Vagina (tissue), 2 donors: ENCODE results near the gene LYPD8. TPM values are rescaled to one million over a fixed set of nuclear protein-coding genes. Genes with fewer than 3 reads are reported as not detected.
"Not testable (repeated sequence)": the region's sequence is repeated elsewhere in the genome, so short reads cannot be mapped to it uniquely, and the experiment has no call there.

Experiments used
- DNase-seq, 2 donors: peaks; one replicate each; pipeline ENCODE4 v3.0.0-alpha.2; 2017; ENCODE audit errors: extremely low spot score in 2 of 2
- H3K27ac ChIP-seq: fragments of 200-600 bp; sonication (generic); one replicate; pipeline ENCODE4 v1.5.1; 2019
- H3K27me3 ChIP-seq: fragments of 200-600 bp; sonication (generic); one replicate; pipeline ENCODE4 v1.5.1; 2019
- H3K36me3 ChIP-seq, 2 donors: fragments of 200-600 bp; sonication (generic); one replicate each; pipeline ENCODE4 v1.5.1; 2017 to 2019
- H3K4me1 ChIP-seq: fragments of 200-600 bp; sonication (generic); one replicate; pipeline ENCODE4 v1.5.1; 2019
- H3K4me3 ChIP-seq, 2 donors: fragments of 200-600 bp; sonication (generic); 1 replicate in 1 of 2; 2 replicates in 1 of 2; pipeline ENCODE4 v1.5.1; 2016 to 2019
- H3K9me3 ChIP-seq: fragments of 200-600 bp; sonication (generic); one replicate; pipeline ENCODE4 v1.5.1; 2019
- POLR2A ChIP-seq, 2 donors: fragments of 450-650 bp; IDR thresholded peaks; one replicate each; pipeline ENCODE4 v1.6.1; 2017; ENCODE audit warnings: antibody characterized with exemption in 2 of 2, mild to moderate bottlenecking in 2 of 2, moderate library complexity in 2 of 2
- POLR2AphosphoS5 ChIP-seq, 2 donors: sonication (generic); formaldehyde crosslinking; IDR thresholded peaks; one replicate each; pipeline ENCODE4 v1.9.0; 2017; ENCODE audit warnings: antibody characterized with exemption in 2 of 2, mild to moderate bottlenecking in 2 of 2, low read depth in 1 of 2; ENCODE audit not compliant: insufficient read depth in 1 of 2
- intact Hi-C: fragments of 100-400 bp; cut with DNase I; formaldehyde crosslinking; loops from one replicate; pipeline ENCODE4 v1.15.1; 2023
- total RNA-seq: library from RNA; depleted of rRNA; stranded (reverse); fragments of >200 nt; gene quantifications from one replicate; pipeline ENCODE4 v1.2.3, GENCODE V29; 2016
- TF ChIP-seq, protein P1 (sequence below), 3 experiments: fragments of 450-650 bp in 2 of 3; fragments of 200-600 bp in 1 of 3; sonication (generic) in 1 of 3; IDR thresholded peaks; one replicate each; pipeline ENCODE4 v1.5.1; 2017 to 2019; ENCODE audit warnings: antibody characterized with exemption in 3 of 3, mild to moderate bottlenecking in 2 of 3, moderate library complexity in 2 of 3

LYPD8 gene
- total RNA-seq, 1 donor from 2014 or later = not detected

GRCh38 chr1:248798791-248799190, 43.2 kb upstream of the LYPD8 start:
- H3K27ac ChIP-seq = no peak overlapping the region
- intact Hi-C loops = no loop called here
- DNase-seq = no peak
- no peaks in the 10 kb centered on the region for H3K9me3 ChIP-seq
- no peaks in the 10 kb centered on the region for H3K36me3 ChIP-seq
- H3K4me3 ChIP-seq = no peak overlapping the region
- TF ChIP-seq POLR2AphosphoS5 (IDR thresholded peaks at IDR 0.05; ENCODE audit: insufficient read depth in 1 of 2, low read depth in 1 of 2) (no peak), POLR2A (IDR thresholded peaks at IDR 0.05) (no peak)
- TF ChIP-seq, protein P1, sequence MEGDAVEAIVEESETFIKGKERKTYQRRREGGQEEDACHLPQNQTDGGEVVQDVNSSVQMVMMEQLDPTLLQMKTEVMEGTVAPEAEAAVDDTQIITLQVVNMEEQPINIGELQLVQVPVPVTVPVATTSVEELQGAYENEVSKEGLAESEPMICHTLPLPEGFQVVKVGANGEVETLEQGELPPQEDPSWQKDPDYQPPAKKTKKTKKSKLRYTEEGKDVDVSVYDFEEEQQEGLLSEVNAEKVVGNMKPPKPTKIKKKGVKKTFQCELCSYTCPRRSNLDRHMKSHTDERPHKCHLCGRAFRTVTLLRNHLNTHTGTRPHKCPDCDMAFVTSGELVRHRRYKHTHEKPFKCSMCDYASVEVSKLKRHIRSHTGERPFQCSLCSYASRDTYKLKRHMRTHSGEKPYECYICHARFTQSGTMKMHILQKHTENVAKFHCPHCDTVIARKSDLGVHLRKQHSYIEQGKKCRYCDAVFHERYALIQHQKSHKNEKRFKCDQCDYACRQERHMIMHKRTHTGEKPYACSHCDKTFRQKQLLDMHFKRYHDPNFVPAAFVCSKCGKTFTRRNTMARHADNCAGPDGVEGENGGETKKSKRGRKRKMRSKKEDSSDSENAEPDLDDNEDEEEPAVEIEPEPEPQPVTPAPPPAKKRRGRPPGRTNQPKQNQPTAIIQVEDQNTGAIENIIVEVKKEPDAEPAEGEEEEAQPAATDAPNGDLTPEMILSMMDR (IDR thresholded peaks at IDR 0.05) = no peak
- no peaks in the 10 kb centered on the region for H3K4me1 ChIP-seq
- H3K27me3 ChIP-seq = no peaks in the 10 kb centered on the region

- intact Hi-C loops, H3K9me3 ChIP-seq, H3K4me1 ChIP-seq, H3K27ac ChIP-seq, H3K4me3 ChIP-seq, H3K27me3 ChIP-seq, H3K36me3 ChIP-seq: not testable (repeated sequence)
- DNase-seq = peak in 1 of 2 donors; percentile 7
These were observed 39.1 kb upstream of the LYPD8 start for GRCh38 chr1:248794663-248795062.

DNA sequence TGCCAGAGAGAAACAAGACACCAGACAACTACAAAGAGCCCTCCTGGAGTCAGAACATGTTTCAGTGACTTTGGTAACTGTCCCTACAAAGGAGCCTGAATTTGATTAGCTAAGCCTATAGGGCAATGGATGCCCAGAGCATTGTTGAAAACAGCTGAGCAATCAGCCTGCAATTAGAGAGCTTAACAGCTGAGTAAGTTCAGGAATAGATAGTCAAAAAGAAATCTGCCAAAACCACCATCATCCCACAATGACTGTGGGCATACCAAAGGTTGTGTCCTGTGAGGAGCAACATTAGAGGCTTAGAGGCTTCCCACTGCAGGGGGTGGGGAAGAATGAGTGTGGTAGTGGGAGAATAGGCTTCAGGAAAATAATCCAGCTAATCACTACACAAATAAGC, 38.0 kb upstream of the LYPD8 start:
- Histone ChIP-seq H3K27ac (no peak overlapping the region), H3K4me1 (no peaks in the 10 kb centered on the region), H3K9me3 (no peaks in the 10 kb centered on the region), H3K27me3 (no peaks in the 10 kb centered on the region), H3K36me3 (no peaks in the 10 kb centered on the region), H3K4me3 (no peak overlapping the region)
- TF ChIP-seq, protein P1 (IDR thresholded peaks at IDR 0.05) = no peak
- no peak for TF ChIP-seq POLR2AphosphoS5 (IDR thresholded peaks at IDR 0.05; ENCODE audit: insufficient read depth in 1 of 2, low read depth in 1 of 2)
- no peak for TF ChIP-seq POLR2A (IDR thresholded peaks at IDR 0.05)
- no peak for DNase-seq
- intact Hi-C loops = no loop called here

DNA sequence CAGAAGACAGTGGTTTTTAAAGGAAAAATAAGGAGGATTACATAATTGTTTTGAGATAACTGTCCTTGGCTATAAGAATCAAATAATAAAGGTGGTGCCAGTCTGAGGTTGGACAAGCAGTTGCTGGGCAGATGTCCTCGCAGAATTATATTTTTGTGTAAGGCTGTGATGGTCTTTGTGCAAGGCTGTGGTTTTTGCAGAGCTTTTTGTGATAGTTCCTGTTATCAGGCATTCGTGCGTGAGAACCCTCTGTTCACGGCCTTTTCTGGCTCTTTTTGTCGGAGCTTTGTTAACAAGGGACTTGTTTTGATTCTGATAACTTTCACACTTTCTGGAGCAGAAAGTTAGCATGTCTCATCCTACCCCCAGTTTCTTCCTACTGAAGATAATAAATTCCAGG, 36.8 kb upstream of the LYPD8 start:
- Histone ChIP-seq H3K4me3 (no peak overlapping the region), H3K27ac (no peak overlapping the region), H3K27me3 (no peaks in the 10 kb centered on the region), H3K9me3 (no peaks in the 10 kb centered on the region), H3K36me3 (no peaks in the 10 kb centered on the region), H3K4me1 (no peaks in the 10 kb centered on the region)
- TF ChIP-seq POLR2A (IDR thresholded peaks at IDR 0.05) (no peak), POLR2AphosphoS5 (IDR thresholded peaks at IDR 0.05; ENCODE audit: insufficient read depth in 1 of 2, low read depth in 1 of 2) (no peak)
- TF ChIP-seq, protein P1 (IDR thresholded peaks at IDR 0.05) = no peak
- intact Hi-C loops = no loop called here
- DNase-seq = no peak

GRCh38 chr1:248791010-248791409, 35.5 kb upstream of the LYPD8 start:
- Histone ChIP-seq H3K9me3 (no peaks in the 10 kb centered on the region), H3K4me1 (no peaks in the 10 kb centered on the region), H3K27ac (no peak overlapping the region), H3K36me3 (no peaks in the 10 kb centered on the region), H3K27me3 (no peaks in the 10 kb centered on the region), H3K4me3 (no peak overlapping the region)
- TF ChIP-seq POLR2A (IDR thresholded peaks at IDR 0.05) (no peak), POLR2AphosphoS5 (IDR thresholded peaks at IDR 0.05; ENCODE audit: insufficient read depth in 1 of 2, low read depth in 1 of 2) (no peak)
- TF ChIP-seq, protein P1 (IDR thresholded peaks at IDR 0.05) = no peak
- intact Hi-C loops = no loop called here
- DNase-seq = no peak

GRCh38 chr1:248790456-248790855, 34.9 kb upstream of the LYPD8 start:
- H3K4me1 ChIP-seq = no peaks in the 10 kb centered on the region
- H3K9me3 ChIP-seq = no peaks in the 10 kb centered on the region
- no peak overlapping the region for H3K27ac ChIP-seq
- TF ChIP-seq, protein P1 (IDR thresholded peaks at IDR 0.05) = no peak
- TF ChIP-seq POLR2A (IDR thresholded peaks at IDR 0.05) (no peak), POLR2AphosphoS5 (IDR thresholded peaks at IDR 0.05; ENCODE audit: insufficient read depth in 1 of 2, low read depth in 1 of 2) (no peak)
- no peak overlapping the region for H3K4me3 ChIP-seq
- intact Hi-C loops = no loop called here
- no peak for DNase-seq
- H3K27me3 ChIP-seq = no peaks in the 10 kb centered on the region
- H3K36me3 ChIP-seq = no peaks in the 10 kb centered on the region

- H3K9me3 ChIP-seq, intact Hi-C loops, H3K27ac ChIP-seq, H3K27me3 ChIP-seq, H3K36me3 ChIP-seq, H3K4me3 ChIP-seq, H3K4me1 ChIP-seq, DNase-seq: not testable (repeated sequence)
These were observed 33.8 kb upstream of the LYPD8 start for GRCh38 chr1:248789337-248789736.
